ENCODE data around the gene ZMIZ1. TPM values are rescaled to one million over a fixed set of nuclear protein-coding genes. Genes with fewer than 3 reads are reported as not detected.

Gene ZMIZ1
- total RNA-seq, 2 experiments from 2014 or later: 14.6 to 15.5 TPM

- H3K27ac Mint-ChIP-seq: no peak overlapping the region
- no peak for DNase-seq
- Histone ChIP-seq H3K27me3 (ENCODE audit: control insufficient read depth in 1 of 2, insufficient read depth in 2 of 2, low read length in 2 of 2) (no peaks in the 10 kb centered on the region), H3K4me3 (ENCODE audit: low read length) (no peak overlapping the region), H3K4me1 (ENCODE audit: insufficient read depth, low read length) (peaks cover 54% of the 10 kb centered on the region), H3K9me3 (ENCODE audit: control insufficient read depth in 1 of 2, insufficient read depth in 1 of 2, low read length in 2 of 2) (no peaks in the 10 kb centered on the region), H3K36me3 (ENCODE audit: insufficient read depth, low read length) (no peaks in the 10 kb centered on the region), H3K27ac (ENCODE audit: low read depth in 1 of 2, low read length in 2 of 2) (no peak overlapping the region)
- ATAC-seq (ENCODE audit: poor library complexity): no peak
- POLR2A ChIA-PET: no interaction called here
- no peaks in the 10 kb centered on the region for H3K36me3 Mint-ChIP-seq (ENCODE audit: low read depth)
- H3K27me3 Mint-ChIP-seq: no peaks in the 10 kb centered on the region
- no peak overlapping the region for H3K4me3 Mint-ChIP-seq
- no peak for TF ChIP-seq CTCF (IDR thresholded peaks at IDR 0.05)
- peaks cover 68% of the 10 kb centered on the region for H3K4me1 Mint-ChIP-seq (ENCODE audit: low read depth)
- H3K9me3 Mint-ChIP-seq: no peaks in the 10 kb centered on the region
- intact Hi-C loops (cut with DNase I, micrococcal nuclease): no loop called here
- CTCF ChIA-PET: no interaction called here
These were observed 19.0 kb downstream of the ZMIZ1 start for GRCh38 chr10:79087721-79088120.

GRCh38 chr10:79088176-79088575 lies 19.4 kb downstream of the ZMIZ1 start:
- no peak overlapping the region for H3K4me3 ChIP-seq (ENCODE audit: low read length)
- H3K4me1 ChIP-seq (ENCODE audit: insufficient read depth, low read length): peaks cover 53% of the 10 kb centered on the region
- TF ChIP-seq CTCF (IDR thresholded peaks at IDR 0.05): no peak
- CTCF ChIA-PET: no interaction called here
- H3K9me3 Mint-ChIP-seq: no peaks in the 10 kb centered on the region
- no peaks in the 10 kb centered on the region for H3K36me3 Mint-ChIP-seq (ENCODE audit: low read depth)
- POLR2A ChIA-PET: no interaction called here
- no peaks in the 10 kb centered on the region for H3K36me3 ChIP-seq (ENCODE audit: insufficient read depth, low read length)
- no peak for ATAC-seq (ENCODE audit: poor library complexity)
- no peak overlapping the region for H3K27ac Mint-ChIP-seq
- peaks cover 66% of the 10 kb centered on the region for H3K4me1 Mint-ChIP-seq (ENCODE audit: low read depth)
- DNase-seq: no peak
- H3K4me3 Mint-ChIP-seq: no peak overlapping the region
- no peaks in the 10 kb centered on the region for H3K27me3 Mint-ChIP-seq
- intact Hi-C loops (cut with DNase I, micrococcal nuclease): no loop called here
- H3K9me3 ChIP-seq (ENCODE audit: control insufficient read depth in 1 of 2, insufficient read depth in 1 of 2, low read length in 2 of 2): no peaks in the 10 kb centered on the region
- H3K27me3 ChIP-seq (ENCODE audit: control insufficient read depth in 1 of 2, insufficient read depth in 2 of 2, low read length in 2 of 2): no peaks in the 10 kb centered on the region
- no peak overlapping the region for H3K27ac ChIP-seq (ENCODE audit: low read depth in 1 of 2, low read length in 2 of 2)

DNA sequence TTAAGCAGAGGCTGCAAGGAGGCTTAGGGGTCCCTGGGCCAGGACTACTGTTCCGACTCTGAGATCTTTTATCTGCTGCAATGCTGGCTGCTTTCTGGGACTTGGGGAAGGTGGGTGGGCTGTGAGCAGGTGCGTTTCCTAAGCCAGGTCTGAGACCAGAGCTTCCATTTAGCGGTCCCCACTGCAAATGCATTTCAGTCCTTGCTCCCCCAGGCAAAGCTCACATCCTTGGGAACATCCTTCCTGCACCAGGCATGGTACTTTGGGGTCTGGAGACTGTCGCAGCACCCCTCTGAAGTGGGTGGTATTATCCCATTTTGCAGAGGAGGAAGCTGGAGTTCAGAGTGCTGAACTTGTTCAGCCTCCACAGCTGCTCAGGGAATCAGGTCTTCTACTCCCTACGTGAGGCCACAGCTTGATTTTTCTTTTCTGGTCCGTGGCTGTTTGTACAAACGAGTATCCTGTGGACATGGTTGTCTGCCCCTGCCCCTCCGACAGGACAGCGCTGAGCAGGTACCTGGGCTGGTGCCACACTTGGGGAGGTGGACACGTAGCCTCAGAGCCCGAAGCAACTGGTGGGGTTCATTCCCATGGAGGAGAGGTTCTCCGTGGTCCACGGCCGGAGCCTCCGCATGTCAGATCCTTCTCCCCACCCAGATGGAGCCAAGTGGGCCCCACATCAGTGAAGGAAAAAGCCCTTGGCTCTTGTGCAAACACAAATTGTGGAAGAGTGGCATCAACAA lies 20.0 kb downstream of the ZMIZ1 start:
- Mint-ChIP-seq H3K4me1 (ENCODE audit: low read depth) (peaks cover 64% of the 10 kb centered on the region), H3K27ac (no peak overlapping the region), H3K27me3 (no peaks in the 10 kb centered on the region), H3K9me3 (no peaks in the 10 kb centered on the region), H3K4me3 (no peak overlapping the region), H3K36me3 (ENCODE audit: low read depth) (no peaks in the 10 kb centered on the region)
- intact Hi-C loops (cut with DNase I, micrococcal nuclease): no loop called here
- ATAC-seq (ENCODE audit: poor library complexity): no peak
- ChIA-PET CTCF (no interaction called here), POLR2A (no interaction called here)
- H3K36me3 ChIP-seq (ENCODE audit: insufficient read depth, low read length): no peaks in the 10 kb centered on the region
- no peak overlapping the region for H3K4me3 ChIP-seq (ENCODE audit: low read length)
- no peaks in the 10 kb centered on the region for H3K27me3 ChIP-seq (ENCODE audit: control insufficient read depth in 1 of 2, insufficient read depth in 2 of 2, low read length in 2 of 2)
- TF ChIP-seq CTCF (IDR thresholded peaks at IDR 0.05): no peak
- H3K9me3 ChIP-seq (ENCODE audit: control insufficient read depth in 1 of 2, insufficient read depth in 1 of 2, low read length in 2 of 2): no peaks in the 10 kb centered on the region
- H3K27ac ChIP-seq (ENCODE audit: low read depth in 1 of 2, low read length in 2 of 2): no peak overlapping the region
- DNase-seq: no peak
- peaks cover 51% of the 10 kb centered on the region for H3K4me1 ChIP-seq (ENCODE audit: insufficient read depth, low read length)

All from CD4-positive, alpha-beta T cell (primary cell).